GM21576 (cell line): Measurements from ENCODE around the gene ZNF497.
"Not testable (repeated sequence)": the region's sequence is repeated elsewhere in the genome, so short reads cannot be mapped to it uniquely, and the experiment has no call there.

Experiments
- ATAC-seq: cut with Tn5 transposase; IDR thresholded peaks from one replicate; pipeline ENCODE4 v1.9.1; 2021; ENCODE audit warnings: mild to moderate bottlenecking, moderate library complexity; ENCODE audit not compliant: unreplicated experiment

ZNF497 gene

GRCh38 chr19:58350001-58350861 is 12.3 kb downstream of the ZNF497 start:
- ATAC-seq: no peak

GRCh38 chr19:58349590-58349989 is 13.0 kb downstream of the ZNF497 start:
- no peak for ATAC-seq

- not testable (repeated sequence) for ATAC-seq
Measured at GRCh38 chr19:58348080-58348479, 14.5 kb downstream of the ZNF497 start.

GRCh38 chr19:58346961-58347929 is 15.3 kb downstream of the ZNF497 start:
- peak; percentile 79 for ATAC-seq

GRCh38 chr19:58345558-58345957 is 17.0 kb downstream of the ZNF497 start:
- no peak for ATAC-seq

- ATAC-seq: no peak
Measured at GRCh38 chr19:58338825-58339558, 23.6 kb downstream of the ZNF497 start.

- no peak for ATAC-seq
Measured at GRCh38 chr19:58338336-58338735, 24.2 kb downstream of the ZNF497 start.

- ATAC-seq: no peak
Measured at GRCh38 chr19:58336820-58337219, 25.7 kb downstream of the ZNF497 start.

- ATAC-seq: no peak
Measured at GRCh38 chr19:58336216-58336615, 26.3 kb downstream of the ZNF497 start.

- no peak for ATAC-seq
Measured at GRCh38 chr19:58335630-58336029, 26.9 kb downstream of the ZNF497 start.

GRCh38 chr19:58334691-58335249 is 27.8 kb downstream of the ZNF497 start:
- no peak for ATAC-seq

GRCh38 chr19:58332697-58333096 is 29.9 kb downstream of the ZNF497 start:
- no peak for ATAC-seq

- ATAC-seq: no peak
Measured at GRCh38 chr19:58330458-58330857, 32.1 kb downstream of the ZNF497 start.

- no peak for ATAC-seq
Measured at GRCh38 chr19:58328999-58329398, 33.6 kb downstream of the ZNF497 start.

GRCh38 chr19:58326914-58327726 is 35.4 kb downstream of the ZNF497 start, which contains the start of gene ZSCAN22:
ZSCAN22 (plus strand) TSS chr19:58326994; CDS start chr19:58334803, 7,809 bp downstream.
- ATAC-seq: peak; percentile 85

GRCh38 chr19:58326501-58326913 is 36.0 kb downstream of the ZNF497 start:
- no peak for ATAC-seq

- ATAC-seq: no peak
Measured at GRCh38 chr19:58325311-58326022, 37.1 kb downstream of the ZNF497 start.

- no peak for ATAC-seq
Measured at GRCh38 chr19:58319241-58319640, 43.3 kb downstream of the ZNF497 start.

- ATAC-seq: no peak
Measured at GRCh38 chr19:58318297-58318696, 44.3 kb downstream of the ZNF497 start.
